ENCODE measurements around the gene TSPAN5. TPM values are rescaled to one million over a fixed set of nuclear protein-coding genes. Genes with fewer than 3 reads are reported as not detected.

The TSPAN5 gene
- total and polyA plus RNA-seq, 2 of the 4 experiments (the other 2 are of a cell fraction), result 64.8 to 79.6 TPM

DNA sequence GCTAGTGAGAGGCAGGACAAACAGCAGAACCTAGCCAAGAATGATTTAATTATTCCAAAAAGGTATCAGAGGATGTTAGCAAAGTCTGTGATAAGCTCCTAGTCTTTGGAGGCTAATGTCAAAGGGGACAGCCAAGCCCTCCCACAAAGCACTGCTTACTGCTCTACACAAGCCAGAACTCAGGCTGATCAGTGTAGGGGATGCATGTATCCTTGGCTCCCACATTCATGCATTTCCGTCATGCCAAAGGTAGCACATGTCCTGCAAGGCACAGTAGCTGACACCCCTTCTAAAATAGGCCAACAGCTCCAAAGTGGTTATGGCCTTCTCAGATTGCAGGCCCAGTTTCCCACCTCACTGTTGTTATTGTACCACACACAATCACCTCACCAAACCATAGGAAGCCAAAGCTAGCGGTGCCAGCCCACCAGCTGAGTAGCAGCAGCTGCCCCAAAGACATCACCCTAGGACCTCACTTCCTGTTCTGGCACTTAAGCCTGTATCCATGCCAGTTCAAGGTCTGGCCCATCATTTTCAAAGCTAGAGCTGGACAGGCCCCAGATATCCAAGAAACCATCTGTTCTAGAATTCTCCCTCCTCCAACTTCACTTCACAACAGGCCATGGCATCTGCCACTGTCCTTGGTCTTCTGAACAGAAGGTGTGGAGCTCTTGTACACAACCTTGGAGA, 40.9 kb downstream of the TSPAN5 start:
- Histone ChIP-seq H4K20me1 (ENCODE audit: insufficient read depth, low read length) (peaks cover 11% of the 10 kb centered on the region), H2AFZ (replicated peaks; ENCODE audit: low read length, poor library complexity) (no peak overlapping the region), H2AK5ac (ENCODE audit: low read depth, low read length) (peak overlapping the region; percentile 20; the same call in 1 of the 2 replicates), H3K4ac (ENCODE audit: low read depth, low read length) (peak overlapping the region; percentile 7), H3K9me3 (ENCODE audit: control insufficient read depth, insufficient read depth, low read length) (no peaks in the 10 kb centered on the region), H3K23ac (ENCODE audit: low read depth, low read length) (peak overlapping the region; percentile 68; the same call in 1 of the 2 replicates), H2BK20ac (ENCODE audit: low read depth, low read length) (peak overlapping the region; percentile 3; the same call in 1 of the 2 replicates), H3K4me3 (ENCODE audit: insufficient read depth, low read depth, low read length) (no peak overlapping the region), H3K27me3 (ENCODE audit: control insufficient read depth, insufficient read depth, low read length) (no peaks in the 10 kb centered on the region), H3K27ac (ENCODE audit: insufficient read depth, low read length) (no peak overlapping the region), H3K9me1 (ENCODE audit: insufficient read depth, low read length) (peaks cover 14% of the 10 kb centered on the region), H3K56ac (ENCODE audit: extremely low read depth, insufficient read depth, low read length) (no peak overlapping the region), H4K91ac (ENCODE audit: insufficient read depth, low read depth, low read length) (no peak overlapping the region; the same call in 1 of the 2 replicates), H3K4me2 (ENCODE audit: low read depth, low read length) (no peak overlapping the region), H3K9ac (ENCODE audit: low read depth, low read length) (no peak overlapping the region), H3K4me1 (ENCODE audit: control insufficient read depth, insufficient read depth, low read length) (peaks cover 20% of the 10 kb centered on the region), H2BK15ac (ENCODE audit: low read depth, low read length) (no peak overlapping the region), H4K8ac (ENCODE audit: low read depth in 2 of 2, low read length in 2 of 2) (peak overlapping the region in 1 of 2 experiments; percentile 31; a peak in 1 of 4 replicates), H3K79me1 (ENCODE audit: low read depth in 1 of 2, low read length in 2 of 2) (peaks cover 49 to 84% of the 10 kb centered on the region in 2 experiments), H2BK120ac (ENCODE audit: low read depth, low read length) (no peak overlapping the region), H3K36me3 (ENCODE audit: control insufficient read depth, insufficient read depth, low read length) (no peaks in the 10 kb centered on the region), H4K5ac (ENCODE audit: low read depth, low read length) (no peak overlapping the region), H2AK9ac (replicated peaks; ENCODE audit: low read depth, low read length, poor library complexity) (no peak overlapping the region), H2BK5ac (ENCODE audit: low read depth, low read length, poor library complexity, severe bottlenecking) (no peak overlapping the region), H3K14ac (replicated peaks; ENCODE audit: low read depth, low read length) (peak overlapping the region; percentile 62; the same call in 1 of the 2 replicates), H3K18ac (ENCODE audit: low read depth, low read length) (peak overlapping the region; percentile 29; the same call in 1 of the 2 replicates)
- intact Hi-C loops (cut with micrococcal nuclease), result no loop called here
- DNase-seq (no peak), ATAC-seq (ENCODE audit: low read depth) (no peak)
- 100% methylated on average over 1 of the region's 2 CpGs; no CpG with 5 or more reads in 1 of the 2 experiments for WGBS, 2 experiments (ENCODE audit: extremely low coverage in 2 of 2, insufficient read length in 1 of 2)
- BruUV-seq (replicated peaks), result no TSS peak
- dilution Hi-C loops (cut with HindIII; ENCODE audit: low sequenced_read_pairs, unreplicated experiment), result no loop called here
- ChIA-PET POLR2A (ENCODE audit: unreplicated experiment) (no interaction called here), CTCF (interaction anchor here (1.2 kb wide), 1 partner anchor 10 kb away, joined by 3 read pairs; no protein-coding TSS in a partner anchor)
- no peak for TF ChIP-seq MAZ (IDR thresholded peaks at IDR 0.05; ENCODE audit: borderline replicate concordance, low read depth, low read length)
- TF ChIP-seq, protein P1, sequence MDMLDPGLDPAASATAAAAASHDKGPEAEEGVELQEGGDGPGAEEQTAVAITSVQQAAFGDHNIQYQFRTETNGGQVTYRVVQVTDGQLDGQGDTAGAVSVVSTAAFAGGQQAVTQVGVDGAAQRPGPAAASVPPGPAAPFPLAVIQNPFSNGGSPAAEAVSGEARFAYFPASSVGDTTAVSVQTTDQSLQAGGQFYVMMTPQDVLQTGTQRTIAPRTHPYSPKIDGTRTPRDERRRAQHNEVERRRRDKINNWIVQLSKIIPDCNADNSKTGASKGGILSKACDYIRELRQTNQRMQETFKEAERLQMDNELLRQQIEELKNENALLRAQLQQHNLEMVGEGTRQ (IDR thresholded peaks at IDR 0.05; ENCODE audit: low read depth, low read length), result no peak
- TF ChIP-seq BHLHE40 (IDR thresholded peaks at IDR 0.05; ENCODE audit: low read depth, low read length), result no peak
- TF ChIP-seq CEBPB (IDR thresholded peaks at IDR 0.05; ENCODE audit: low read depth, low read length), result no peak
- TF ChIP-seq, protein P2, sequence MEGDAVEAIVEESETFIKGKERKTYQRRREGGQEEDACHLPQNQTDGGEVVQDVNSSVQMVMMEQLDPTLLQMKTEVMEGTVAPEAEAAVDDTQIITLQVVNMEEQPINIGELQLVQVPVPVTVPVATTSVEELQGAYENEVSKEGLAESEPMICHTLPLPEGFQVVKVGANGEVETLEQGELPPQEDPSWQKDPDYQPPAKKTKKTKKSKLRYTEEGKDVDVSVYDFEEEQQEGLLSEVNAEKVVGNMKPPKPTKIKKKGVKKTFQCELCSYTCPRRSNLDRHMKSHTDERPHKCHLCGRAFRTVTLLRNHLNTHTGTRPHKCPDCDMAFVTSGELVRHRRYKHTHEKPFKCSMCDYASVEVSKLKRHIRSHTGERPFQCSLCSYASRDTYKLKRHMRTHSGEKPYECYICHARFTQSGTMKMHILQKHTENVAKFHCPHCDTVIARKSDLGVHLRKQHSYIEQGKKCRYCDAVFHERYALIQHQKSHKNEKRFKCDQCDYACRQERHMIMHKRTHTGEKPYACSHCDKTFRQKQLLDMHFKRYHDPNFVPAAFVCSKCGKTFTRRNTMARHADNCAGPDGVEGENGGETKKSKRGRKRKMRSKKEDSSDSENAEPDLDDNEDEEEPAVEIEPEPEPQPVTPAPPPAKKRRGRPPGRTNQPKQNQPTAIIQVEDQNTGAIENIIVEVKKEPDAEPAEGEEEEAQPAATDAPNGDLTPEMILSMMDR (conservative IDR thresholded peaks at IDR 0.05; ENCODE audit: low read depth, low read length), result no peak
- no peak for TF ChIP-seq MXI1 (IDR thresholded peaks at IDR 0.05; ENCODE audit: borderline replicate concordance, low read depth, low read length)
- TF ChIP-seq FOS (IDR thresholded peaks at IDR 0.05; ENCODE audit: low read depth, low read length), result no peak
- no peak for TF ChIP-seq MAFK (IDR thresholded peaks at IDR 0.05; ENCODE audit: low read depth, low read length)
- TF ChIP-seq CHD1 (IDR thresholded peaks at IDR 0.05; ENCODE audit: low read depth, low read length), result no peak
- in situ Hi-C loops (cut with MboI; ENCODE audit: low sequenced_read_pairs), result no loop called here

Data from IMR-90 (cell line).